ENCODE results near the gene LELP1.
"Not testable (repeated sequence)": the region's sequence is repeated elsewhere in the genome, so short reads cannot be mapped to it uniquely, and the experiment has no call there.

Gene LELP1

GRCh38 chr1:153229076-153229829 lies 26.0 kb downstream of the LELP1 start:
- not testable (repeated sequence) for DNase-seq

GRCh38 chr1:153231363-153231762 lies 28.1 kb downstream of the LELP1 start:
- DNase-seq, result no peak

- DNase-seq, result no peak
Observed at GRCh38 chr1:153231785-153232184, 28.6 kb downstream of the LELP1 start.

GRCh38 chr1:153232553-153232952 lies 29.3 kb downstream of the LELP1 start:
- DNase-seq, result no peak

- DNase-seq, result no peak
Observed at GRCh38 chr1:153233448-153233847, 30.2 kb downstream of the LELP1 start.

- DNase-seq, result no peak
Observed at GRCh38 chr1:153238527-153238926, 35.3 kb downstream of the LELP1 start.

- DNase-seq, result no peak
Observed at GRCh38 chr1:153242160-153242559, 38.9 kb downstream of the LELP1 start.

GRCh38 chr1:153245466-153245865 lies 42.2 kb downstream of the LELP1 start:
- no peak for DNase-seq

- DNase-seq, result no peak
Observed at GRCh38 chr1:153246018-153246417, 42.8 kb downstream of the LELP1 start.

GRCh38 chr1:153246825-153247224 lies 43.6 kb downstream of the LELP1 start:
- DNase-seq, result no peak

- no peak for DNase-seq
Observed at GRCh38 chr1:153248176-153248879, 45.1 kb downstream of the LELP1 start.

- no peak for DNase-seq
Observed at GRCh38 chr1:153250166-153250565, 46.9 kb downstream of the LELP1 start.

GRCh38 chr1:153251087-153251486 lies 47.9 kb downstream of the LELP1 start:
- no peak for DNase-seq

- DNase-seq, result no peak
Observed at GRCh38 chr1:153251562-153251961, 48.3 kb downstream of the LELP1 start.

GRCh38 chr1:153251988-153252387 lies 48.8 kb downstream of the LELP1 start:
- DNase-seq, result no peak

GRCh38 chr1:153253076-153253475 lies 49.8 kb downstream of the LELP1 start:
- DNase-seq, result no peak

GRCh38 chr1:153253693-153254092 lies 50.5 kb downstream of the LELP1 start:
- no peak for DNase-seq
